Activated CD8-positive, alpha-beta T cell treated with anti-CD3 and anti-CD28 coated beads for 36 hours (primary cell): ENCODE results near the gene SPP2. TPM values are rescaled to one million over a fixed set of nuclear protein-coding genes. Genes with fewer than 3 reads are reported as not detected.

ENCODE experiments used
- ATAC-seq: fragments of 200-7000 bp; cut with Tn5 transposase; one replicate; pipeline ENCODE4 v1.10.0; 2021; ENCODE audit warnings: mild to moderate bottlenecking, moderate library complexity
- CTCF ChIA-PET: fragments of 350-600 bp; sonication (Branson Sonifier 250); formaldehyde crosslinking; loops from one replicate; lab custom pipeline; 2021; ENCODE audit warnings: antibody characterized with exemption; lab: Charles Lee
- POLR2A ChIA-PET: fragments of 350-600 bp; sonication (Branson Sonifier 250); formaldehyde crosslinking; loops from one replicate; lab custom pipeline; 2021; ENCODE audit warnings: antibody characterized with exemption; lab: Charles Lee
- DNase-seq: peaks from one replicate; pipeline ENCODE4 v3.0.0-alpha.2; 2020
- H3K27ac Mint-ChIP-seq: one replicate; pipeline ENCODE4 v1.8.0; 2021; ENCODE audit warnings: mild to moderate bottlenecking, mixed read lengths
- H3K27me3 Mint-ChIP-seq: one replicate; pipeline ENCODE4 v1.8.0; 2021; ENCODE audit warnings: mixed read lengths
- H3K36me3 Mint-ChIP-seq: one replicate; pipeline ENCODE4 v1.8.0; 2021; ENCODE audit warnings: low read depth, mixed read lengths
- H3K4me1 Mint-ChIP-seq: one replicate; pipeline ENCODE4 v1.8.0; 2021; ENCODE audit warnings: low read depth, mixed read lengths
- H3K4me3 Mint-ChIP-seq: one replicate; pipeline ENCODE4 v1.8.0; 2021; ENCODE audit warnings: mild to moderate bottlenecking, moderate library complexity, mixed read lengths
- H3K9me3 Mint-ChIP-seq: one replicate; pipeline ENCODE4 v1.8.0; 2021; ENCODE audit warnings: mixed read lengths
- intact Hi-C: fragments of 100-400 bp; cut with micrococcal nuclease; formaldehyde crosslinking; loops from one replicate; pipeline ENCODE4 v1.10.0; 2022
- total RNA-seq, 2 experiments: library from RNA; stranded (reverse); gene quantifications; one replicate each; pipeline ENCODE4 v1.2.3, GENCODE V29; 2021
- TF ChIP-seq, protein P1 (sequence below): fragments of 200-600 bp; IDR thresholded peaks from one replicate; pipeline ENCODE4 v1.8.0; 2022; ENCODE audit warnings: antibody characterized with exemption, mild to moderate bottlenecking

SPP2 gene
- total RNA-seq, 2 experiments from 2014 or later, result not detected

GRCh38 chr2:234033174-234033573 is 17.3 kb upstream of the SPP2 start:
- Mint-ChIP-seq H3K36me3 (peaks cover 1% of the 10 kb centered on the region), H3K4me3 (no peak overlapping the region), H3K27ac (no peak overlapping the region), H3K9me3 (peaks cover 14% of the 10 kb centered on the region), H3K27me3 (no peaks in the 10 kb centered on the region), H3K4me1 (peaks cover 20% of the 10 kb centered on the region)
- DNase-seq (no peak), ATAC-seq (no peak)
- ChIA-PET POLR2A (interaction anchor here (0.6 kb wide), 1 partner anchor 225 kb away, joined by 3 read pairs; no protein-coding TSS in a partner anchor), CTCF (interaction anchor here (1.0 kb wide), 1 partner anchor 512 kb away, joined by 3 read pairs; no protein-coding TSS in a partner anchor)
- intact Hi-C loops, result no loop called here
- TF ChIP-seq, protein P1, sequence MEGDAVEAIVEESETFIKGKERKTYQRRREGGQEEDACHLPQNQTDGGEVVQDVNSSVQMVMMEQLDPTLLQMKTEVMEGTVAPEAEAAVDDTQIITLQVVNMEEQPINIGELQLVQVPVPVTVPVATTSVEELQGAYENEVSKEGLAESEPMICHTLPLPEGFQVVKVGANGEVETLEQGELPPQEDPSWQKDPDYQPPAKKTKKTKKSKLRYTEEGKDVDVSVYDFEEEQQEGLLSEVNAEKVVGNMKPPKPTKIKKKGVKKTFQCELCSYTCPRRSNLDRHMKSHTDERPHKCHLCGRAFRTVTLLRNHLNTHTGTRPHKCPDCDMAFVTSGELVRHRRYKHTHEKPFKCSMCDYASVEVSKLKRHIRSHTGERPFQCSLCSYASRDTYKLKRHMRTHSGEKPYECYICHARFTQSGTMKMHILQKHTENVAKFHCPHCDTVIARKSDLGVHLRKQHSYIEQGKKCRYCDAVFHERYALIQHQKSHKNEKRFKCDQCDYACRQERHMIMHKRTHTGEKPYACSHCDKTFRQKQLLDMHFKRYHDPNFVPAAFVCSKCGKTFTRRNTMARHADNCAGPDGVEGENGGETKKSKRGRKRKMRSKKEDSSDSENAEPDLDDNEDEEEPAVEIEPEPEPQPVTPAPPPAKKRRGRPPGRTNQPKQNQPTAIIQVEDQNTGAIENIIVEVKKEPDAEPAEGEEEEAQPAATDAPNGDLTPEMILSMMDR, result no peak

GRCh38 chr2:234033885-234034284 is 16.6 kb upstream of the SPP2 start:
- Mint-ChIP-seq H3K9me3 (peaks cover 14% of the 10 kb centered on the region), H3K4me3 (no peak overlapping the region), H3K27me3 (no peaks in the 10 kb centered on the region), H3K4me1 (peaks cover 17% of the 10 kb centered on the region), H3K27ac (no peak overlapping the region), H3K36me3 (peaks cover 1% of the 10 kb centered on the region)
- ATAC-seq, result no peak
- intact Hi-C loops, result no loop called here
- ChIA-PET POLR2A (interaction anchor here (0.6 kb wide), 1 partner anchor 225 kb away, joined by 3 read pairs; no protein-coding TSS in a partner anchor), CTCF (interaction anchor here (0.9 kb wide), 1 partner anchor 27 kb away, joined by 3 read pairs; no protein-coding TSS in a partner anchor)
- TF ChIP-seq, protein P1, result no peak
- no peak for DNase-seq

- Mint-ChIP-seq H3K4me1 (no peaks in the 10 kb centered on the region), H3K4me3 (no peak overlapping the region), H3K27ac (no peak overlapping the region), H3K9me3 (peaks cover 14% of the 10 kb centered on the region), H3K27me3 (no peaks in the 10 kb centered on the region), H3K36me3 (peaks cover 1% of the 10 kb centered on the region)
- intact Hi-C loops, result no loop called here
- TF ChIP-seq, protein P1, result no peak
- POLR2A ChIA-PET, result no interaction called here
- DNase-seq, result no peak
- ATAC-seq, result no peak
- CTCF ChIA-PET, result no interaction called here
These were observed 12.3 kb upstream of the SPP2 start for GRCh38 chr2:234038076-234038802.

GRCh38 chr2:234044157-234044556 is 6.3 kb upstream of the SPP2 start:
- CTCF ChIA-PET, result no interaction called here
- no peak overlapping the region for H3K4me3 Mint-ChIP-seq
- POLR2A ChIA-PET, result no interaction called here
- TF ChIP-seq, protein P1, result no peak
- DNase-seq (no peak), ATAC-seq (no peak)
- intact Hi-C loops, result no loop called here
- no peaks in the 10 kb centered on the region for H3K4me1 Mint-ChIP-seq
- no peaks in the 10 kb centered on the region for H3K27me3 Mint-ChIP-seq
- no peaks in the 10 kb centered on the region for H3K9me3 Mint-ChIP-seq
- H3K27ac Mint-ChIP-seq, result no peak overlapping the region
- H3K36me3 Mint-ChIP-seq, result no peaks in the 10 kb centered on the region

- intact Hi-C loops, result no loop called here
- Mint-ChIP-seq H3K4me3 (no peak overlapping the region), H3K27ac (no peak overlapping the region), H3K27me3 (no peaks in the 10 kb centered on the region), H3K4me1 (peaks cover under 1% of the 10 kb centered on the region), H3K9me3 (no peaks in the 10 kb centered on the region), H3K36me3 (no peaks in the 10 kb centered on the region)
- POLR2A ChIA-PET, result no interaction called here
- DNase-seq, result no peak
- CTCF ChIA-PET, result no interaction called here
- TF ChIP-seq, protein P1, result no peak
- no peak for ATAC-seq
These were observed 4.0 kb upstream of the SPP2 start for GRCh38 chr2:234046521-234046920.
